ENCODE measurements around the gene SETD2.

SETD2 gene

DNA sequence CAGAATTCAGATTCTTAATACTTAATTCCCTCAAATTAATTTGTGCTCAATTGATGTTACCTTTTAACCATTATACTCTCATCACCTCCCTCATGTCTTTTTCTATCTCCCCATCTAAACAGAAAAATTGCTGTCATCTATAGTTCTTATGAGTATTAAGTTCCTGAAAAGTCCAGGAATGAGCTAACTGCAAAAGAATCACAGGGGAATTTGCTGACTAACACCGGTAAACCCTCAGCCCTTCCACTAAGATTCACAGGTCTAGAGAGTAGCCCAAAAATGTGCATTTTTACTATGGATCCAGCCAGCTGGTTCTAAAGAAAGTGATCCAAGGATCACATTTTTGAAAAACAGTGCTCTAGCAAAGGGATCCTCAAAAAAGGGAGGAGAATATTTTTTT lies 67.0 kb downstream of the SETD2 start:
- TF ChIP-seq, protein P1, sequence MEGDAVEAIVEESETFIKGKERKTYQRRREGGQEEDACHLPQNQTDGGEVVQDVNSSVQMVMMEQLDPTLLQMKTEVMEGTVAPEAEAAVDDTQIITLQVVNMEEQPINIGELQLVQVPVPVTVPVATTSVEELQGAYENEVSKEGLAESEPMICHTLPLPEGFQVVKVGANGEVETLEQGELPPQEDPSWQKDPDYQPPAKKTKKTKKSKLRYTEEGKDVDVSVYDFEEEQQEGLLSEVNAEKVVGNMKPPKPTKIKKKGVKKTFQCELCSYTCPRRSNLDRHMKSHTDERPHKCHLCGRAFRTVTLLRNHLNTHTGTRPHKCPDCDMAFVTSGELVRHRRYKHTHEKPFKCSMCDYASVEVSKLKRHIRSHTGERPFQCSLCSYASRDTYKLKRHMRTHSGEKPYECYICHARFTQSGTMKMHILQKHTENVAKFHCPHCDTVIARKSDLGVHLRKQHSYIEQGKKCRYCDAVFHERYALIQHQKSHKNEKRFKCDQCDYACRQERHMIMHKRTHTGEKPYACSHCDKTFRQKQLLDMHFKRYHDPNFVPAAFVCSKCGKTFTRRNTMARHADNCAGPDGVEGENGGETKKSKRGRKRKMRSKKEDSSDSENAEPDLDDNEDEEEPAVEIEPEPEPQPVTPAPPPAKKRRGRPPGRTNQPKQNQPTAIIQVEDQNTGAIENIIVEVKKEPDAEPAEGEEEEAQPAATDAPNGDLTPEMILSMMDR (IDR thresholded peaks at IDR 0.05; ENCODE audit: insufficient read depth, missing control alignments), result no peak
- DNase-seq (ENCODE audit: insufficient read length, low spot score), result no peak
- no peak for FAIRE-seq

GRCh38 chr3:47092090-47092489 lies 71.8 kb downstream of the SETD2 start:
- DNase-seq (ENCODE audit: insufficient read length, low spot score) (no peak), FAIRE-seq (no peak)
- TF ChIP-seq, protein P1 (IDR thresholded peaks at IDR 0.05; ENCODE audit: insufficient read depth, missing control alignments), result no peak

- DNase-seq (ENCODE audit: insufficient read length, low spot score), result no peak
- TF ChIP-seq, protein P1 (IDR thresholded peaks at IDR 0.05; ENCODE audit: insufficient read depth, missing control alignments), result no peak
- no peak for FAIRE-seq
Observed at GRCh38 chr3:47089630-47090029, 74.3 kb downstream of the SETD2 start.

GRCh38 chr3:47086071-47086470 lies 77.8 kb downstream of the SETD2 start:
- TF ChIP-seq, protein P1 (IDR thresholded peaks at IDR 0.05; ENCODE audit: insufficient read depth, missing control alignments), result no peak
- FAIRE-seq, result no peak
- DNase-seq (ENCODE audit: insufficient read length, low spot score), result no peak

DNA sequence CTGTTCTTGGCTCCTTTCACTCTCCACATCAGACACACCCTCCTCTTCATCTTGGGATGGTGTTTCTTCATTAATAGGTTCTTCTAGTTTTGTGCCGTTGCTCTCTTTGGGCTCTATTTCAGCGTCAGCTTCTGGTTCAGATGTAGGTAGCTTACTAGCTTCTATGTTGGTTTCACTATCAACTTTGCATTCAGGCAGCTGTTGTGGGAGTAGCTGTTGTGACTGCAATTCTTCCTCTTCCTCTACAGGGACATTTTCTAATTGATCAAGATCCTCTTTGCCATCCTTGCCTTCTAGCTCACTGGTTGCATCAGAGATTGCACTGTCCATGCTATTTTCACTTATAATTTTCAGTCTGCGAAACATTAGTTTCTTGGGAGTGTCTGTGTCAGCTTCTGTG lies 80.1 kb downstream of the SETD2 start:
- FAIRE-seq, result no peak
- DNase-seq (ENCODE audit: insufficient read length, low spot score), result no peak
- TF ChIP-seq, protein P1 (IDR thresholded peaks at IDR 0.05; ENCODE audit: insufficient read depth, missing control alignments), result no peak

DNA sequence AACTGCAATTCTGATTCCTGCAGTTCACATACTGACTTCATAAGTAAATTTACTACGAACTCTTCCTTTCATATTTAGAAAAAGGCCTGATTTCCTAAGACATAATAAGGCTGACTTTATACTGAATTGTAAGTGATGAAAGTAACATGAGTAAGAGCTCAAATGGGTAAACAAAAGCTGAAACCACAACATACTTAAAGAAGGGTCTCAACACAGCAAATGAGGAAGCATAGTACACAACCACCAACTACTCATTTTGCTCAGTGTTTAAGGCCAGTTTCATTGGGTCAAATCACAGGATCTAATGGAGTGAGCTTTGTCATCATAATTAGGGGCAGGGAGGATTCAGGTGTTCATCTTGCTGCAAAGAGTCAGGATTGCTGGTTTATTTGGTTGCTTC lies 81.4 kb downstream of the SETD2 start:
- DNase-seq (ENCODE audit: insufficient read length, low spot score) (no peak), FAIRE-seq (no peak)
- TF ChIP-seq, protein P1 (IDR thresholded peaks at IDR 0.05; ENCODE audit: insufficient read depth, missing control alignments), result no peak

GRCh38 chr3:47079432-47079831 lies 84.5 kb downstream of the SETD2 start:
- no peak for FAIRE-seq
- no peak for DNase-seq (ENCODE audit: insufficient read length, low spot score)
- TF ChIP-seq, protein P1 (IDR thresholded peaks at IDR 0.05; ENCODE audit: insufficient read depth, missing control alignments), result no peak

Measured in D721Med (cell line).